ENCODE results near the gene GARRE1.
"Not testable (repeated sequence)": the region's sequence is repeated elsewhere in the genome, so short reads cannot be mapped to it uniquely, and the experiment has no call there.

GARRE1 gene

DNA sequence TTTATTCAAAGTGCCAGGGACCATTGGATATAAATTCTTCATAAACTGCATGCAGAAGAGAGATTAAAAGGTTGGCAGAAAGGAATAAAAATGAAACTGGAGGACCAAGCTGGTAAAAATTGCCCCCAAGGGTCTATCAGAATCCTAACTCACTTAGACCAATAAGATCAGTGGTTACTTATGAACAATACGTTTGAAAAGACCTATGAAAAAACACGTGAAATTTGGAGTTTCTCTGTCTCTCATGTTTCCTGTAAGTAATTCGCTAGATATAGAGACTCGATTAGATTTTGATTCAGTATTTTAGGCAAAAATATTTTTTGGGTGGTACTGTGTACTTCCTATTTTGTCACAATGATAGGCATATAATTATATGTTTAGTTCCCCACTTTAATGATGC is 22.9 kb downstream of the GARRE1 start:
- H3K4me1 ChIP-seq: peaks cover 10% of the 10 kb centered on the region
- no peaks in the 10 kb centered on the region for H3K27me3 ChIP-seq (ENCODE audit: low read depth)
- in situ Hi-C loops (cut with MboI; ENCODE audit: low sequenced_read_pairs): no loop called here
- H3K9me3 ChIP-seq: no peaks in the 10 kb centered on the region
- no peak overlapping the region for H3K4me3 ChIP-seq
- DNase-seq (ENCODE audit: low spot score in 2 of 2): no peak
- H3K36me3 ChIP-seq (replicated peaks): no peaks in the 10 kb centered on the region

DNA sequence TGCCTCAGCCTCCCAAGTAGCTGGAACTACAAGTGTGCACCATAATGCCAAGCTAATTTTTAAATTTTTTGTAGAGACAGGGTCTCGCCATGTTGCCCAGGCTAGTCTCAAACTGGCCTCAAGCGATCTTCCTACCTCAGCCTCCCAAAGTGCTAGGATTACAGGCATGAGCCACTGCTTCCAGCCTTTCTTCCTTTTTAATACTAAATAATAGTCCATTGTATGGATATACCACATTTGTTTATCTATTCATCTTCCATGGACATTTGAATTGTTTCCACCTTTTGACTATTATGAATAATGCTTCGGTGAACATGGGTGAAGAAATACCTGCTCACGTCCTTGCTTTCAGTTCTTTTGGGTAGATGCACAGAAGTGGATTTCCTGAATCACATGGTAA is 24.4 kb downstream of the GARRE1 start:
- no peak for DNase-seq (ENCODE audit: low spot score in 2 of 2)

DNA sequence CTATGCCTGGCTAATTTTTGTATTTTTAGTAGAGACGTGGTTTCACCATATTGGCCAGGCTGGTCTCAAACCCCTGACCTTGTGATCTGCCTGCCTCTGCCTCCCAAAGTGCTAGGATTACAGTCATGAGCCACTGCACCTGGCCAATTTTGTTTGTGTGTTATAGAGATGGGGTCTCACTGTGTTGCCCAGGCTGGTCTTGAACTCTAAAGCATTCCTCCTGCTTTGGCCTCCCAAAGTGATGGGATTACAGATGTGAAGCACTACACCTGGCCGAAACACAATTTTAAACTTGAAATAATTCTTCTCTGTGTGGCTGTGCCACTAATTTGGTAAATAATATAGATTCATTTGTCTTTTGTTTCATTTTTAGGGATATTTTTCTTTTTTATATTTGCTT is 27.1 kb downstream of the GARRE1 start:
- DNase-seq (ENCODE audit: low spot score in 2 of 2); H3K4me1 ChIP-seq; H3K9me3 ChIP-seq; H3K36me3 ChIP-seq (replicated peaks); H3K4me3 ChIP-seq; in situ Hi-C loops (cut with MboI; ENCODE audit: low sequenced_read_pairs); H3K27me3 ChIP-seq (ENCODE audit: low read depth): not testable (repeated sequence)

More for the DNA sequence above, 24.4 kb downstream of the GARRE1 start:
- H3K9me3 ChIP-seq: no peaks in the 10 kb centered on the region
- peaks cover 10% of the 10 kb centered on the region for H3K4me1 ChIP-seq
- in situ Hi-C loops (cut with MboI; ENCODE audit: low sequenced_read_pairs): no loop called here
- H3K4me3 ChIP-seq: no peak overlapping the region
- H3K27me3 ChIP-seq (ENCODE audit: low read depth): no peaks in the 10 kb centered on the region
- H3K36me3 ChIP-seq (replicated peaks): no peaks in the 10 kb centered on the region

DNA sequence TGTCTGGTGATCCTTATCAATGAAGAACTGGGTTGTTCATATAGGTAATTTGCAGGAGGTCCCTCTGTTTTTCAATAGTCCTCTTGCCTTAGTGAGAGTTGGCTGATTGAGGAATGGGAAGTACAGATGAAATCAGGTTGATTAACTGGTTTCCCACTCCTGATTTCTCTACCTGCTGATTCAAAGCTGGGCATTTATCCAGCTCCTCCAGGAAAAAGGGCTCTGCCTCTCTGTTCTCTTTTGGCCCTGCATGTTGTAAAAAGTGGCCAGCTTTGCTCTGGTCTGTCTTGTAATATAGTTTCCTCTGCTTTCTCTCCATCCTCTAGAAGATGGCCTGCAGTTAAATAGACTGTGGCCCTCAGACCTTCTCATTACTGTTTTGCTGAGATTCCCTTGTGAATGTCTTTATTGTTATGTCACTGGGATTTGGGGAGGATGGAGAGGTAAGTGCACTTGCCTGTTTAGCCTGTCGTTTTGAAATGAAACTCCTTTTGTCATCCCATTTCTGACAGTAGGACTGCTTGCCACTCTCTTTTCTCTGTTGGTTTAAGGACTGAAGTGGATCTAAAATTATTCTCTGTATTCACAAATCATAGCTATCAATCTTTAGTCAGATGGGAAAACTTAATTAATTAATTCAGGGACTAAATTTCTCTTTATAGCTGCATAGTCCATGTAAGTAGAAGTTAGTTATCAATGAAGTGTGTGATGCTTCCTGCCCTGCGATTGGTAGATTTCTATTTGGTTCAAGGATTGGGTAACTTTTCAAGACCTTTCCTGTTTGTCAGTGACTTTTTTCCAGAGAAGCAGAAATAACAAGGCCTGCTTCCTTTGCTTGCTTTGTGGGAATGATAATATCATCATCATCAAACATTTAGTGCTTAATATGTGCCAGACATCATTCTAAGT is 28.5 kb downstream of the GARRE1 start:
- H3K4me1 ChIP-seq: no peaks in the 10 kb centered on the region
- H3K4me3 ChIP-seq: no peak overlapping the region
- DNase-seq (ENCODE audit: low spot score in 2 of 2): no peak
- in situ Hi-C loops (cut with MboI; ENCODE audit: low sequenced_read_pairs): no loop called here
- H3K9me3 ChIP-seq: no peaks in the 10 kb centered on the region
- no peaks in the 10 kb centered on the region for H3K36me3 ChIP-seq (replicated peaks)
- H3K27me3 ChIP-seq (ENCODE audit: low read depth): no peaks in the 10 kb centered on the region

DNA sequence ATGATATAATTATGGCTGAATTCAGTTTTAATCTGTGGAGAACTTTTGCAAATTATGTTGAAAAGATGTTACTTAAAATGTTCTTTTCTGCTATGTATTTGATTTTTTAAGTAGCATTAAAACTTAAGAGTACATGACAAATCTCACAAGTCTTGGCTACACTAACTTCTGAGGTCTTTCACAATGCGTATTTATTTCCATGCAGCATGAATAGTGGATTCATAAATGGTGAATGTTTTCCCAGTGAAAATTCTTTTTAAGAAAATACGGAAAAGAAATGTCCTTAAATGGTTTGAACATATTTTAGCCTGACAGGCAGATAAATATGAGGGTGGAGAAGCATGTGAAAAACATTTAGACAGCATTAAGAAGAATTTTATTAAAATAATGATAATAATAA is 30.2 kb downstream of the GARRE1 start:
- H3K27me3 ChIP-seq (ENCODE audit: low read depth): no peaks in the 10 kb centered on the region
- H3K4me3 ChIP-seq: no peak overlapping the region
- no peak for DNase-seq (ENCODE audit: low spot score in 2 of 2)
- H3K9me3 ChIP-seq: no peaks in the 10 kb centered on the region
- no peaks in the 10 kb centered on the region for H3K4me1 ChIP-seq
- in situ Hi-C loops (cut with MboI; ENCODE audit: low sequenced_read_pairs): no loop called here
- H3K36me3 ChIP-seq (replicated peaks): no peaks in the 10 kb centered on the region

DNA sequence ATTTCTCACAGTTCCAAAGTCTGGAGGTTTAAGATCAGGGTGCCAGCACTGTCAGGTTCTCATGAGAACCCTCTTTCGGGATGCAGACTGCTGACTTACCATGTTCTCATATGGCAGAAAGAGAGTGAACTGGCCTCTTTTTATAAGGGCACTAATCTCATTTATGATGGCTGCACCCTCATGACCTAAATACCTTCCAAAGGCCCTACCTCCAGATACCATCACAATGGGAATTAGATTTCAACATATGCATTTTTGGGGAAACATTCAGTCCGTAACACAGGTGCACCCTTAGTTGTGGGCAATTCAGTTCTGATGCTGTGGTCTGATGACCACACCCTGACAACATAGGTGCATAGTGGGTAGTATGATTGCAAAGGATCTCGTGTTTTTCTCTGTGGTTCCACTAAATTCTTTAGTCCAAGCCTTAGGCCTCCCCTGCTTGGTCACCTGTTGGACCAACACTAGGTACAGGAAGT is 33.3 kb downstream of the GARRE1 start:
- no peaks in the 10 kb centered on the region for H3K9me3 ChIP-seq
- no peaks in the 10 kb centered on the region for H3K4me1 ChIP-seq
- no peaks in the 10 kb centered on the region for H3K36me3 ChIP-seq (replicated peaks)
- in situ Hi-C loops (cut with MboI; ENCODE audit: low sequenced_read_pairs): no loop called here
- no peak for DNase-seq (ENCODE audit: low spot score in 2 of 2)
- H3K27me3 ChIP-seq (ENCODE audit: low read depth): no peaks in the 10 kb centered on the region
- no peak overlapping the region for H3K4me3 ChIP-seq

DNA sequence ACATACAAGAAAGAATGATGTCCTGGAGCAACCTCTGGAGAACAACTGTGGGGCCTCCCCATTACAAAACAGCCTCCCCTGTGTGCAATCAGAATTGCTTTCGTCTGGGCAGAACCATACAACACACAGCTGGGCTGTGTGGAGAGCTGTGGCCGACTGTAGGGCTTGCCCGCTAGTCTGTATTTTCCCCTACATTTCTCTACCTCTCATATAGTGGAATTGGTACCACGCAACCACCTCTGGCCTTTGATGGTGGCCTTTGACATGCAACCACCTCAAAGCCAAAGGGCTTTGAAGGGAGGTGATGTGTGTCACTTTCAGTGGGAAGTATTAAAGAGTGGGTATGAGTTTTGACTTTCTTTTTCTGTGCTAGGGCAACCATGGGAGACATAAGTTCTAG is 34.0 kb downstream of the GARRE1 start:
- in situ Hi-C loops (cut with MboI; ENCODE audit: low sequenced_read_pairs): no loop called here
- Histone ChIP-seq H3K4me1 (no peaks in the 10 kb centered on the region), H3K4me3 (no peak overlapping the region), H3K36me3 (replicated peaks) (no peaks in the 10 kb centered on the region), H3K9me3 (no peaks in the 10 kb centered on the region), H3K27me3 (ENCODE audit: low read depth) (no peaks in the 10 kb centered on the region)
- DNase-seq (ENCODE audit: low spot score in 2 of 2): no peak

DNA sequence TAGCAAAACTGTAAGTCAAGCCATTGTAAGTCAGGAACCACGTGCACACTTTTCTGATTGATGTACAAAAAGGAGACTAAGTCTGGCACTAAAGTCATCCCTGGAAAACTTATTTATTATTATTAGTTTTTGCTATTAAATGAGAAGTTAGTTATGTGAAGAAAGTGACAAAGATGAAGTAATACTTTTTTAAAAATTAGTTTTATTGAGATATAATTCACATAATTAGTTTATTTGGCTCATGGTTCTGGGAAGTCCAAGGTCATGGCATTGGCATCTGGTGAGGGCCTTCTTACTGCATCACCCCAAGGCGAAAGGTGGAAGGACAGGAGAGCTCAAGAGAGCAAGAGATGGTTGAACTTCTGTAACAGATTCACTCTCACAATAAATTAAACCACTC is 36.9 kb downstream of the GARRE1 start:
- H3K9me3 ChIP-seq: no peaks in the 10 kb centered on the region
- H3K36me3 ChIP-seq (replicated peaks): no peaks in the 10 kb centered on the region
- H3K4me3 ChIP-seq: no peak overlapping the region
- in situ Hi-C loops (cut with MboI; ENCODE audit: low sequenced_read_pairs): no loop called here
- no peaks in the 10 kb centered on the region for H3K4me1 ChIP-seq
- no peak for DNase-seq (ENCODE audit: low spot score in 2 of 2)
- no peaks in the 10 kb centered on the region for H3K27me3 ChIP-seq (ENCODE audit: low read depth)

DNA sequence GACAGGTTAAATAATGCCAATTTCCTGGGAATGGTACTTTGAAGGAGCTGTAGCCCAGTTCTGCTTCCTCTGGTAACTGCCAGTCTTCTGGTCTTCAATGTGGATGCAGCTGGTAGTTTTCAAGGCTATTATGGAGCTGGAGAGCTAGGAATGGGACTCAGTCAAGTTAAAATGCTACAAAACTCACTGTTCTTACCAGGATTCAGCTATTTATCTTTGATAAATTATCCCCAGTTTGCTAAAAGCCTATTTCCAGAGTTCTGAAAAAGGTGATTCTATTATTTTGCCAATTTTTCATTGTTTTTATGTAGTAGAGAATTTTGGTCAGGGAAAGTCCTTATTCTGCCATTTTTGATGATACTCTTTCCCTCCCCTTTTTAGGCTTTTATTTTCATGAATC is 40.7 kb downstream of the GARRE1 start:
- H3K9me3 ChIP-seq: no peaks in the 10 kb centered on the region
- no peak for DNase-seq (ENCODE audit: low spot score in 2 of 2)
- in situ Hi-C loops (cut with MboI; ENCODE audit: low sequenced_read_pairs): no loop called here
- no peaks in the 10 kb centered on the region for H3K4me1 ChIP-seq
- H3K27me3 ChIP-seq (ENCODE audit: low read depth): no peaks in the 10 kb centered on the region
- peaks cover 3% of the 10 kb centered on the region; the same call in 1 of the 2 replicates for H3K36me3 ChIP-seq (replicated peaks)
- H3K4me3 ChIP-seq: no peak overlapping the region

DNA sequence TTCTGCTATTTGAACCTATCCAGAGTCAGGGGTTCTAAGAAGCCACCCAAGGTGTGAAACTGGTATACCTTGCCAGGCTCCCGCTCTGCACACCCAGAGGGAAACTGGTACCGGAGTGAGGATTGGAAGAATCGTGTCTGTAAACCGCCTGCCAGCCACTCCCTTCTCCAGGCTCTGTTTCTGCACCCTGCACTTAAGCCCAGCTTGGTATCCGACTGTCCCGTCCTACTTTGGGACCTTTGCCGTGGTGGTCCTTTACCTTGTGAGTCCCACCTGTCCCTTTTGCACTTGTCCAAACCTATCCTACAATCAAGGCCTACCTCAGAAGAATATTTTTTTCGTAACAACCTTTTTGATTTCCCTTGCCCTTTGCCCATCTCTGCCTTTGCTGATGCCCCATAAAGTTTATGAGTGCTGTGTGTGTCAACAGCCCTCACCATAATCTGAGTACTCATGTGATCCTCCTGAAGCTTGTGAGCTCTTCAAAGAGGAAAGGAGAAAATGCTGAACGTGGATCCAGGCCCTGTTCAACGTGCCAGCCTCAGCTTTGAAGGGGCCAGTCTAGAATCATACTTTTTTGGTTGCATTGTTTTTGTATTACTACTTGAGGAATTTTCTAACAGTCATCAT is 44.7 kb downstream of the GARRE1 start:
- peaks cover 7% of the 10 kb centered on the region for H3K36me3 ChIP-seq (replicated peaks)
- in situ Hi-C loops (cut with MboI; ENCODE audit: low sequenced_read_pairs): no loop called here
- no peaks in the 10 kb centered on the region for H3K4me1 ChIP-seq
- H3K9me3 ChIP-seq: no peaks in the 10 kb centered on the region
- no peak for DNase-seq (ENCODE audit: low spot score in 2 of 2)
- no peak overlapping the region for H3K4me3 ChIP-seq
- H3K27me3 ChIP-seq (ENCODE audit: low read depth): no peaks in the 10 kb centered on the region

DNA sequence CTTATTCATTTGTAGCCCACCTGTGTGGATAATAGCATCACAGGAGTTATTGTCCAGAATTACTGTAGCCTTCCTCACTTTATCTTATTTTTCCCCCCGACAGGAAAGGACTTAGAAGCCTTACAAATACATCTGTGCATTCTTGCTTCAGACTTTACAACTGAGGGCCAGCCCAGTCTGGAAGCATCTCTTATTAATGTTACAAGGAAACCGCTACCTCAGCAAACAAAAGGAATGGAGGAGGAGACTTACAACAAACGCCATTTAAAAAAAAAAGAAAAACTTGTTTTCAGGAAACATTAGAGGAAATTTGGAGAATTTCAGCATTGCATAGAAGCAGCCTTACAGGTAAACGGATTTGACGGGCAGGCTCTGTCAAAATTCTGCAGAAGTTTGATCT is 45.2 kb downstream of the GARRE1 start:
- Histone ChIP-seq H3K4me1 (no peaks in the 10 kb centered on the region), H3K36me3 (replicated peaks) (peaks cover 7% of the 10 kb centered on the region), H3K9me3 (no peaks in the 10 kb centered on the region), H3K27me3 (ENCODE audit: low read depth) (no peaks in the 10 kb centered on the region), H3K4me3 (no peak overlapping the region)
- in situ Hi-C loops (cut with MboI; ENCODE audit: low sequenced_read_pairs): no loop called here
- DNase-seq (ENCODE audit: low spot score in 2 of 2): no peak

DNA sequence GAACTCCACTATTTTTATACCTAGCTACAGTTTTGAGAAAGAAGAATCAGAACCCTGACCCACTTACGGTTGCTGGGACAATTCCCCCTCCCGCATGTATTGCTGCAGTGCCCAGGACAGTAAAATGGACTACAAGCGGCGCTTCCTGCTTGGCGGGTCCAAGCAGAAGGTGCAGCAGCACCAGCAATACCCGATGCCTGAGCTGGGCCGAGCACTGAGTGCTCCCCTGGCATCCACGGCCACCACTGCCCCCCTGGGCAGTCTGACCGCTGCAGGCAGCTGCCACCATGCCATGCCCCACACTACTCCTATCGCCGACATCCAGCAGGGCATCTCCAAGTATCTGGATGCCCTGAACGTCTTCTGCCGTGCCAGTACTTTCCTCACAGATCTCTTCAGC is 46.0 kb downstream of the GARRE1 start:
- H3K4me3 ChIP-seq: no peak overlapping the region
- no peak for DNase-seq (ENCODE audit: low spot score in 2 of 2)
- no peaks in the 10 kb centered on the region for H3K9me3 ChIP-seq
- peaks cover 4% of the 10 kb centered on the region for H3K4me1 ChIP-seq
- no peaks in the 10 kb centered on the region for H3K27me3 ChIP-seq (ENCODE audit: low read depth)
- in situ Hi-C loops (cut with MboI; ENCODE audit: low sequenced_read_pairs): no loop called here
- H3K36me3 ChIP-seq (replicated peaks): peaks cover 13% of the 10 kb centered on the region

DNA sequence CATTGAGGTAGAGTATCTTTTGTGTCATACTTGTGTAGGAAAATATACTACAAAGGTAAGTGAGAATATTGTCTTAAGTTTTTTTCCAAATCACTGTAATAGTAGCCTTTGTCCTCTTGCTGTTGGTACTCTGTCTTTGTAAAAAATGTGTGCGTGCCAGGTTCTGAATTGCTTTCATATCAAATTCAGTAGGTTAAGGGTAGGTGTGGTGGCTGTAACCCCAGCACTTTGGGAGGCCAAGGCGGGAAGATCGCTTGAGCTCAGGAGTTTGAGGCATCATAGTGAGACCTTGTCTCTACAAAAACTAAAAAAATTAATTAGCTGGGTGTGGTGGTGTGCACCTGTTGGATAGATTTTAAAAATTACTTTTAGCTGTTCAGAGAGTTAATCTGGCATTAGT is 46.6 kb downstream of the GARRE1 start:
- Histone ChIP-seq H3K9me3 (no peaks in the 10 kb centered on the region), H3K27me3 (ENCODE audit: low read depth) (no peaks in the 10 kb centered on the region)
- DNase-seq (ENCODE audit: low spot score in 2 of 2): no peak

More for the DNA sequence above, 46.6 kb downstream of the GARRE1 start:
- Histone ChIP-seq H3K4me3 (no peak overlapping the region), H3K36me3 (replicated peaks) (peaks cover 14% of the 10 kb centered on the region), H3K4me1 (peaks cover 10% of the 10 kb centered on the region)
- in situ Hi-C loops (cut with MboI; ENCODE audit: low sequenced_read_pairs): no loop called here
